Lung (tissue), 12 donors: Measurements from ENCODE around the gene STK24. TPM values are rescaled to one million over a fixed set of nuclear protein-coding genes. Genes with fewer than 3 reads are reported as not detected.

Experiments
- ATAC-seq: fragments of 200-7000 bp; cut with Tn5 transposase; one replicate; pipeline ENCODE4 v1.9.1; 2020; ENCODE audit warnings: moderate number of reproducible peaks; ENCODE audit not compliant: insufficient read depth, low FRiP score
- DNase-seq, 3 donors: peaks; one replicate each; pipeline ENCODE4 v3.0.0-alpha.2; 2013 to 2017
- H3K27ac ChIP-seq, 2 donors: one replicate each; pipeline ENCODE4 v1.5.1; 2013; ENCODE audit warnings: mild to moderate bottlenecking in 2 of 2, moderate library complexity in 2 of 2, control low read depth in 1 of 2, inconsistent platforms in 1 of 2, low read depth in 1 of 2, low read length in 1 of 2
- H3K27me3 ChIP-seq, 3 donors: one replicate each; pipeline ENCODE4 v1.5.1; 2013; ENCODE audit warnings: low read length in 2 of 3; ENCODE audit not compliant: control insufficient read depth in 3 of 3, insufficient read depth in 3 of 3
- H3K36me3 ChIP-seq, 4 donors: one replicate each; pipeline ENCODE4 v1.5.1; 2013; ENCODE audit warnings: low read length in 4 of 4, mild to moderate bottlenecking in 1 of 4, moderate library complexity in 1 of 4; ENCODE audit not compliant: control insufficient read depth in 4 of 4, insufficient read depth in 4 of 4
- H3K4me1 ChIP-seq, 5 donors: one replicate each; pipeline ENCODE4 v1.5.1; 2013; ENCODE audit warnings: low read length in 5 of 5, mild to moderate bottlenecking in 2 of 5, moderate library complexity in 1 of 5; ENCODE audit not compliant: control insufficient read depth in 5 of 5, insufficient read depth in 5 of 5
- H3K4me3 ChIP-seq: one replicate; pipeline ENCODE4 v1.5.1; 2013; ENCODE audit warnings: mild to moderate bottlenecking, control low read depth, moderate library complexity
- H3K9ac ChIP-seq, 2 donors: one replicate each; pipeline ENCODE4 v1.5.1; 2013; ENCODE audit warnings: low read length in 2 of 2, control low read depth in 1 of 2; ENCODE audit not compliant: insufficient read depth in 1 of 2
- H3K9me3 ChIP-seq, 4 donors: one replicate each; pipeline ENCODE4 v1.5.1; 2013; ENCODE audit warnings: low read length in 3 of 4, mild to moderate bottlenecking in 1 of 4, moderate library complexity in 1 of 4; ENCODE audit not compliant: control insufficient read depth in 4 of 4, insufficient read depth in 3 of 4
- CTCF ChIP-seq: IDR thresholded peaks from 2 replicates; pipeline ENCODE4 v1.5.1; 2012; ENCODE audit warnings: mild to moderate bottlenecking; ENCODE audit errors: control extremely low read depth, extremely low read depth
- WGBS, 2 donors: extraction: QIAGEN DNeasy Blood & Tissue Kit; methylation state at CpG; one replicate each; pipeline ENCODE4 v1.1.7; 2013; 5-methylcytosine and 5-hydroxymethylcytosine counted together
- polyA plus RNA-seq, 2 donors: library from polyadenylated mRNA; stranded (reverse); fragments of 200-250 nt; gene quantifications; one replicate each; pipeline ENCODE4 v1.2.1, GENCODE V29; 2013
- total RNA-seq, 2 donors: library from RNA; depleted of rRNA in 1 of 2; stranded (reverse); fragments of >200 nt in 1 of 2; gene quantifications; one replicate each; pipeline ENCODE4 v1.2.1, GENCODE V29; 2014 to 2021
- donor health status: control.
- donor health status: control.
- donor health status: Bipolar disorder and iron deficiency.
- donor health status: healthy.
- donor health status: DM: yes; HTN: yes; CAD: no.

The STK24 gene
- total and polyA plus RNA-seq, 4 donors, result 38.0 to 102 (median 64.5) TPM

- Histone ChIP-seq H3K9ac (no peak overlapping the region), H3K4me3 (no peak overlapping the region), H3K9me3 (no peaks in the 10 kb centered on the region), H3K36me3 (peaks cover 0 to 38% (median 21%) of the 10 kb centered on the region in 4 donors), H3K27me3 (no peaks in the 10 kb centered on the region), H3K4me1 (peaks cover 0 to 7% (median 5%) of the 10 kb centered on the region in 5 donors), H3K27ac (no peak overlapping the region)
- no peak for DNase-seq
- 75 to 78% methylated on average over 6 of the region's 6 CpGs for WGBS, 2 donors
- ATAC-seq, result no peak
- no peak for TF ChIP-seq CTCF
Measured at GRCh38 chr13:98470920-98471319, 106.0 kb downstream of the STK24 start.

DNA sequence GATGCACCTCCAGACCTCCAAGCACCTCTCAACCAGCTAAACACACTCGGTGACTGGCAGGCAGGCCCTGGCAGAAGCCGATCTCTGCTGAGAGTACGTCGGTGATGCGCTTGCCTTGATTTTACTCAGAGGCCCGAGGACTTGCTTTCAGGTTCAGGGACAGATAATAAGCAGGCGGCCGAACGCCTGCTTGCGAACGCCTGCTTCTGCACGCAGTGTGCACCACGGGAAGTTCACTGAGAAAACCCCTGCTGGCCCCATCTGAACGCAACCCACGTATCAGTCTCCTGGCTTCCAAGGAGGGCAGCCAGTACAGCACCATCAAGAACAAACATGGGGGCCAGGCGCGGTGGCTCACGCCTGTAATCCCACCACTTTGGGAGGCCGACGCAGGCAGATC, 108.0 kb downstream of the STK24 start:
- Histone ChIP-seq H3K27ac (no peak overlapping the region), H3K9ac (no peak overlapping the region), H3K27me3 (no peaks in the 10 kb centered on the region), H3K4me1 (peaks cover 0 to 11% (median 6%) of the 10 kb centered on the region in 5 donors), H3K36me3 (peaks cover 0 to 37% (median 23%) of the 10 kb centered on the region in 4 donors), H3K4me3 (no peak overlapping the region), H3K9me3 (no peaks in the 10 kb centered on the region)
- ATAC-seq (no peak), DNase-seq (no peak)
- 93 to 99% methylated on average over 20 of the region's 20 CpGs for WGBS, 2 donors
- TF ChIP-seq CTCF, result no peak

GRCh38 chr13:98468361-98468760, 108.5 kb downstream of the STK24 start:
- Histone ChIP-seq H3K36me3 (peaks cover 0 to 37% (median 20%) of the 10 kb centered on the region in 4 donors), H3K27ac (no peak overlapping the region), H3K9me3 (no peaks in the 10 kb centered on the region), H3K27me3 (no peaks in the 10 kb centered on the region), H3K9ac (no peak overlapping the region), H3K4me3 (no peak overlapping the region), H3K4me1 (peaks cover 0 to 6% (median 6%) of the 10 kb centered on the region in 5 donors)
- 89 to 100% methylated on average over 3 of the region's 3 CpGs for WGBS, 2 donors
- DNase-seq (no peak), ATAC-seq (no peak)
- no peak for TF ChIP-seq CTCF
